Stimulated activated CD8-positive, alpha-beta memory T cell treated with anti-CD3 and anti-CD28 coated beads, Interleukin-12 subunit alpha, Interleukin-12 subunit beta, amount 100 ng/mL, for 1 hour (primary cell): ENCODE measurements around the gene DYDC2.
"Not testable (repeated sequence)": the region's sequence is repeated elsewhere in the genome, so short reads cannot be mapped to it uniquely, and the experiment has no call there.

ENCODE experiments used
- DNase-seq: peaks from one replicate; pipeline ENCODE4 v3.0.0-alpha.2; 2020; ENCODE audit warnings: low read depth

The DYDC2 gene

GRCh38 chr10:80414142-80414895, 57.7 kb downstream of the DYDC2 start:
- no peak for DNase-seq

- DNase-seq, result no peak
These were observed 59.3 kb downstream of the DYDC2 start for GRCh38 chr10:80415734-80416478.

- no peak for DNase-seq
These were observed 60.0 kb downstream of the DYDC2 start for GRCh38 chr10:80416479-80417098.

GRCh38 chr10:80417256-80417655, 60.7 kb downstream of the DYDC2 start:
- not testable (repeated sequence) for DNase-seq
